GM23338 (cell line): Measurements from ENCODE around the gene LYZ. TPM values are rescaled to one million over a fixed set of nuclear protein-coding genes. Genes with fewer than 3 reads are reported as not detected.

ENCODE experiments used
- ATAC-seq: fragments of 200-7000 bp; cut with Tn5 transposase; 3 replicates; pipeline ENCODE4 v1.9.1; 2020
- DNase-seq: peaks from one replicate; pipeline ENCODE4 v3.0.0-alpha.2; 2015; ENCODE audit warnings: low spot score
- H2AFZ ChIP-seq: fragments of 200-600 bp; sonication (generic); 2 replicates; pipeline ENCODE4 v1.8.0; 2016; ENCODE audit warnings: antibody characterized with exemption, mild to moderate bottlenecking, moderate library complexity
- H3F3A ChIP-seq: fragments of 200-600 bp; sonication (generic); replicated peaks from 2 replicates; pipeline ENCODE4 v1.8.0; 2017; ENCODE audit warnings: antibody characterized with exemption, mixed run types, low read depth
- H3K27ac ChIP-seq: fragments of 200-600 bp; sonication (generic); 2 replicates; pipeline ENCODE4 v1.6.1; 2016; ENCODE audit warnings: low read depth
- H3K27me3 ChIP-seq: fragments of 200-600 bp; sonication (generic); 2 replicates; pipeline ENCODE4 v1.8.0; 2016; ENCODE audit warnings: mild to moderate bottlenecking, mixed run types, moderate library complexity; ENCODE audit not compliant: insufficient read depth
- H3K36me3 ChIP-seq: fragments of 200-600 bp; sonication (generic); 2 replicates; pipeline ENCODE4 v1.8.0; 2016; ENCODE audit warnings: mild to moderate bottlenecking; ENCODE audit not compliant: insufficient read depth
- H3K4me1 ChIP-seq: fragments of 200-600 bp; sonication (generic); 2 replicates; pipeline ENCODE4 v1.8.0; 2016; ENCODE audit warnings: mild to moderate bottlenecking, moderate library complexity; ENCODE audit not compliant: insufficient read depth
- H3K4me2 ChIP-seq: fragments of 200-600 bp; sonication (generic); 2 replicates; pipeline ENCODE4 v1.7.1; 2017; ENCODE audit warnings: mixed run types
- H3K4me3 ChIP-seq: fragments of 200-600 bp; sonication (generic); 2 replicates; pipeline ENCODE4 v1.6.1; 2016; ENCODE audit warnings: mixed run types
- H3K79me2 ChIP-seq: fragments of 200-600 bp; sonication (generic); replicated peaks from 2 replicates; pipeline ENCODE4 v1.8.0; 2017; ENCODE audit warnings: mild to moderate bottlenecking; ENCODE audit not compliant: insufficient read depth
- H3K9me2 ChIP-seq: fragments of 200-600 bp; sonication (generic); 2 replicates; pipeline ENCODE4 v1.8.0; 2017; ENCODE audit not compliant: insufficient read depth
- H4K20me1 ChIP-seq: fragments of 200-600 bp; sonication (generic); replicated peaks from 2 replicates; pipeline ENCODE4 v1.8.0; 2017; ENCODE audit warnings: mild to moderate bottlenecking; ENCODE audit not compliant: insufficient read depth
- H3K27ac Mint-ChIP-seq: 2 replicates; pipeline ENCODE4 v1.8.0; 2020; ENCODE audit warnings: inconsistent platforms, mild to moderate bottlenecking, moderate library complexity, mixed read lengths
- H3K27me3 Mint-ChIP-seq: 3 replicates; pipeline ENCODE4 v1.8.0; 2022; ENCODE audit warnings: low read depth, mild to moderate bottlenecking, moderate library complexity, mixed read lengths, inconsistent platforms; ENCODE audit not compliant: insufficient read depth, poor library complexity
- H3K36me3 Mint-ChIP-seq: 3 replicates; pipeline ENCODE4 v1.8.0; 2021; ENCODE audit warnings: low read depth, mild to moderate bottlenecking, inconsistent platforms, moderate library complexity, mixed read lengths
- H3K4me1 Mint-ChIP-seq: 3 replicates; pipeline ENCODE4 v1.8.0; 2020; ENCODE audit warnings: mild to moderate bottlenecking, inconsistent platforms, mixed read lengths
- H3K4me3 Mint-ChIP-seq: 3 replicates; pipeline ENCODE4 v1.8.0; 2021; ENCODE audit warnings: moderate library complexity, mild to moderate bottlenecking, inconsistent platforms, mixed read lengths
- H3K9me3 Mint-ChIP-seq: 3 replicates; pipeline ENCODE4 v1.8.0; 2020; ENCODE audit warnings: moderate library complexity, mild to moderate bottlenecking, inconsistent platforms, mixed read lengths
- CREB1 ChIP-seq: fragments of 250-450 bp; sonication (Bioruptor Pico); IDR thresholded peaks from 2 replicates; pipeline ENCODE4 v1.5.0; 2020; ENCODE audit warnings: low read depth, mild to moderate bottlenecking, moderate library complexity
- CTCF ChIP-seq, 2 experiments: fragments of 200-600 bp in 1 of 2; sonication (generic) in 1 of 2; conservative IDR thresholded peaks; 2 replicates each; pipeline versions ENCODE4 v1.5.1 to v1.6.1; 2016 to 2017; ENCODE audit warnings: antibody characterized with exemption in 2 of 2, low read depth in 2 of 2, mild to moderate bottlenecking in 2 of 2, moderate library complexity in 1 of 2
- ETS1 ChIP-seq: IDR thresholded peaks from 2 replicates; pipeline ENCODE4 v1.6.1; 2016; ENCODE audit warnings: antibody characterized with exemption
- EZH2 ChIP-seq: fragments of 200-600 bp; sonication (generic); IDR thresholded peaks from one replicate; pipeline ENCODE4 v1.8.0; 2017; ENCODE audit warnings: antibody characterized with exemption, mild to moderate bottlenecking, low read depth; ENCODE audit not compliant: unreplicated experiment
- JUNB ChIP-seq: IDR thresholded peaks from one replicate; pipeline ENCODE4 v1.6.1; 2016; ENCODE audit warnings: antibody characterized with exemption; ENCODE audit not compliant: unreplicated experiment
- REST ChIP-seq: IDR thresholded peaks from one replicate; pipeline ENCODE4 v1.6.1; 2018; ENCODE audit warnings: antibody characterized with exemption; ENCODE audit not compliant: unreplicated experiment
- ZNF114 ChIP-seq: fragments of 250-450 bp; sonication (Bioruptor Pico); IDR thresholded peaks from 2 replicates; pipeline ENCODE4 v1.5.0; 2020; ENCODE audit warnings: mild to moderate bottlenecking, moderate library complexity
- ZNF331 ChIP-seq: fragments of 250-450 bp; sonication (Bioruptor Pico); IDR thresholded peaks from 2 replicates; pipeline ENCODE4 v1.5.0; 2020; ENCODE audit warnings: low read depth, mild to moderate bottlenecking, moderate library complexity
- ZNF462 ChIP-seq: fragments of 250-450 bp; sonication (Bioruptor Pico); IDR thresholded peaks from 2 replicates; pipeline ENCODE4 v1.5.0; 2020; ENCODE audit warnings: mild to moderate bottlenecking, moderate library complexity
- polyA plus RNA-seq: library from polyadenylated mRNA; unstranded; fragments of >200 nt; fragmentation: Nextera tagmentation; extraction: Ambion mirVana; gene quantifications from 2 replicates; pipeline ENCODE4 v1.2.1, GENCODE V29; 2016
- total RNA-seq: library from RNA; depleted of rRNA; stranded (reverse); fragments of >200 nt; shearing (Covaris generic); gene quantifications from 2 replicates; pipeline ENCODE4 v1.2.3, GENCODE V29; 2014

The LYZ gene
- total and polyA plus RNA-seq, 2 experiments from 2014 or later, result not detected

- TF ChIP-seq CTCF (conservative IDR thresholded peaks at IDR 0.05; ENCODE audit: low read depth in 2 of 2) (no peak), REST (no peak), ZNF114 (no peak), EZH2 (no peak)
Measured at GRCh38 chr12:69330475-69331473, 17.4 kb upstream of the LYZ start (continued).

- peak; percentile 9; the same call in 2 of the 3 replicates for ATAC-seq
- Histone ChIP-seq H3F3A (0 out of 2 replicates have a peak, but pooled peaks cover 4% of the 10 kb centered on the region), H3K4me2 (peak overlapping the region; percentile 74), H3K9me2 (no peaks in the 10 kb centered on the region), H3K4me3 (peak overlapping the region; percentile 48), H4K20me1 (no peaks in the 10 kb centered on the region), H3K79me2 (no peaks in the 10 kb centered on the region), H3K27ac (peak overlapping the region; percentile 92), H3K27me3 (no peaks in the 10 kb centered on the region), H3K36me3 (no peaks in the 10 kb centered on the region), H2AFZ (peak overlapping the region; percentile 23), H3K4me1 (peaks cover 41% of the 10 kb centered on the region)
- Mint-ChIP-seq H3K36me3 (no peaks in the 10 kb centered on the region; the same call in 2 of the 3 replicates), H3K4me1 (peaks cover 54% of the 10 kb centered on the region), H3K27me3 (no peaks in the 10 kb centered on the region), H3K27ac (peak overlapping the region; percentile 93), H3K4me3 (peak overlapping the region; percentile 74), H3K9me3 (no peaks in the 10 kb centered on the region)
- no peak for DNase-seq
- no peak for TF ChIP-seq ZNF462 (CRISPR knock-in tag)
- TF ChIP-seq ETS1, result no peak
- no peak for TF ChIP-seq CREB1 (CRISPR knock-in tag)
- no peak for TF ChIP-seq JUNB
- TF ChIP-seq ZNF331 (CRISPR knock-in tag), result no peak
Measured at GRCh38 chr12:69331519-69331908, 16.7 kb upstream of the LYZ start.
